Liver (tissue), 9 donors: Measurements from ENCODE around the gene CHN2. TPM values are rescaled to one million over a fixed set of nuclear protein-coding genes. Genes with fewer than 3 reads are reported as not detected.
A peak's percentile ranks its signal among the peaks of the same experiment; 100 is the strongest.

Experiments
- DNase-seq: peaks from one replicate; pipeline ENCODE4 v3.0.0-alpha.2; 2017; ENCODE audit warnings: low spot score
- H3K27ac ChIP-seq, 2 donors: one replicate each; pipeline ENCODE4 v1.7.0; 2013; ENCODE audit warnings: inconsistent platforms in 2 of 2, low read length in 2 of 2, control low read depth in 1 of 2, low read depth in 1 of 2, mild to moderate bottlenecking in 1 of 2
- H3K27me3 ChIP-seq, 4 donors: one replicate each; pipeline versions ENCODE4 v1.6.1 to v1.7.0; 2013; ENCODE audit warnings: low read length in 3 of 4, inconsistent platforms in 1 of 4, mild to moderate bottlenecking in 1 of 4, moderate library complexity in 1 of 4; ENCODE audit not compliant: control insufficient read depth in 4 of 4, insufficient read depth in 4 of 4
- H3K36me3 ChIP-seq, 4 donors: one replicate each; pipeline versions ENCODE4 v1.6.1 to v1.7.0; 2013; ENCODE audit warnings: low read length in 3 of 4, mild to moderate bottlenecking in 3 of 4, low read depth in 1 of 4, moderate library complexity in 1 of 4; ENCODE audit not compliant: control insufficient read depth in 4 of 4, insufficient read depth in 3 of 4
- H3K4me1 ChIP-seq, 4 donors: one replicate each; pipeline versions ENCODE4 v1.6.1 to v1.7.0; 2013; ENCODE audit warnings: low read length in 3 of 4, mild to moderate bottlenecking in 3 of 4, moderate library complexity in 1 of 4; ENCODE audit not compliant: control insufficient read depth in 4 of 4, insufficient read depth in 4 of 4
- H3K4me3 ChIP-seq, 3 donors: one replicate each; pipeline versions ENCODE4 v1.6.1 to v1.7.0; 2013; ENCODE audit warnings: low read length in 3 of 3, control low read depth in 1 of 3, low read depth in 1 of 3, mild to moderate bottlenecking in 1 of 3
- H3K9ac ChIP-seq, 2 donors: one replicate each; pipeline ENCODE4 v1.7.0; 2013; ENCODE audit warnings: low read length in 2 of 2, mild to moderate bottlenecking in 2 of 2, moderate library complexity in 2 of 2, control low read depth in 1 of 2, low read depth in 1 of 2
- H3K9me3 ChIP-seq, 4 donors: one replicate each; pipeline versions ENCODE4 v1.6.1 to v1.7.0; 2013; ENCODE audit warnings: low read length in 3 of 4; ENCODE audit not compliant: control insufficient read depth in 4 of 4
- ATF3 ChIP-seq: IDR thresholded peaks from 2 replicates; pipeline ENCODE4 v1.6.1; 2016; ENCODE audit warnings: antibody characterized with exemption
- CTCF ChIP-seq: fragments of 150-350 bp; IDR thresholded peaks from 2 replicates; pipeline ENCODE4 v1.5.1; 2017; ENCODE audit warnings: improper control_type of control experiment, low read depth, low read length; ENCODE audit not compliant: missing input control
- EGR1 ChIP-seq, 2 donors: IDR thresholded peaks; 2 replicates each; pipeline ENCODE4 v1.6.1; 2016 to 2018; ENCODE audit warnings: antibody characterized with exemption in 2 of 2, low read depth in 2 of 2
- FOXA1 ChIP-seq: IDR thresholded peaks from 2 replicates; pipeline ENCODE4 v1.6.1; 2016; ENCODE audit warnings: antibody characterized with exemption
- FOXA2 ChIP-seq: IDR thresholded peaks from 2 replicates; pipeline ENCODE4 v1.6.1; 2016; ENCODE audit warnings: antibody characterized with exemption
- GABPA ChIP-seq, 2 donors: IDR thresholded peaks in 1 of 2; conservative IDR thresholded peaks in 1 of 2; 2 replicates each; pipeline ENCODE4 v1.6.1; 2016; ENCODE audit warnings: antibody characterized with exemption in 2 of 2, mild to moderate bottlenecking in 1 of 2, moderate library complexity in 1 of 2
- HNF4A ChIP-seq, 2 donors: conservative IDR thresholded peaks; 2 replicates each; pipeline ENCODE4 v1.6.1; 2016; ENCODE audit warnings: antibody characterized with exemption in 2 of 2, mild to moderate bottlenecking in 2 of 2
- HNF4G ChIP-seq: IDR thresholded peaks from 2 replicates; pipeline ENCODE4 v1.6.1; 2016; ENCODE audit warnings: antibody characterized with exemption
- NR2F2 ChIP-seq: IDR thresholded peaks from 2 replicates; pipeline ENCODE4 v1.6.1; 2016; ENCODE audit warnings: antibody characterized with exemption
- RAD21 ChIP-seq, 2 donors: IDR thresholded peaks; 2 replicates each; pipeline ENCODE4 v1.6.1; 2016; ENCODE audit warnings: antibody characterized with exemption in 2 of 2, mild to moderate bottlenecking in 2 of 2
- RXRA ChIP-seq, 2 donors: IDR thresholded peaks; 2 replicates each; pipeline ENCODE4 v1.6.1; 2017 to 2018; ENCODE audit warnings: antibody characterized with exemption in 2 of 2, mild to moderate bottlenecking in 1 of 2
- SP1 ChIP-seq: IDR thresholded peaks from 2 replicates; pipeline ENCODE4 v1.6.1; 2018; ENCODE audit warnings: antibody characterized with exemption, mild to moderate bottlenecking
- TAF1 ChIP-seq: conservative IDR thresholded peaks from 2 replicates; pipeline ENCODE4 v1.6.1; 2016; ENCODE audit warnings: antibody characterized with exemption, mild to moderate bottlenecking
- YY1 ChIP-seq: IDR thresholded peaks from 2 replicates; pipeline ENCODE4 v1.6.1; 2016; ENCODE audit warnings: antibody characterized with exemption, mild to moderate bottlenecking
- ZBTB33 ChIP-seq: IDR thresholded peaks from 2 replicates; pipeline ENCODE4 v1.6.1; 2016; ENCODE audit warnings: antibody characterized with exemption
- WGBS: extraction: QIAGEN DNeasy Blood & Tissue Kit; methylation state at CpG from one replicate; pipeline ENCODE4 v1.1.7; 2013; 5-methylcytosine and 5-hydroxymethylcytosine counted together
- polyA plus RNA-seq, 2 donors: library from polyadenylated mRNA; stranded (reverse) in 1 of 2; unstranded in 1 of 2; fragments of 200-250 nt in 1 of 2; fragments of >200 nt in 1 of 2; fragmentation: Nextera tagmentation in 1 of 2; extraction: Ambion mirVana in 1 of 2; gene quantifications; one replicate each; pipeline versions ENCODE4 v1.2.1 to v1.2.3, GENCODE V29; 2013 to 2015
- total RNA-seq, 2 donors: library from RNA; depleted of rRNA; stranded (reverse); fragments of >200 nt; gene quantifications; one replicate each; pipeline ENCODE4 v1.2.3, GENCODE V29; 2014
- donor health status: healthy.
- donor health status: healthy.
- donor health status: healthy.
- donor health status: healthy.
- donor health status: healthy.

The CHN2 gene
- total and polyA plus RNA-seq, 4 donors, result 8.3 to 25.4 (median 17.8) TPM

- Histone ChIP-seq H3K4me1 (peaks cover 5 to 25% (median 13%) of the 10 kb centered on the region in 4 donors), H3K9ac (no peak overlapping the region), H3K27me3 (no peaks in the 10 kb centered on the region), H3K27ac (peak overlapping the region; percentile 2 to 28), H3K9me3 (no peaks in the 10 kb centered on the region), H3K4me3 (no peak overlapping the region), H3K36me3 (no peaks in the 10 kb centered on the region)
- WGBS, result 69% methylated on average over 8 of the region's 8 CpGs
- peak; percentile 22 to 26 for TF ChIP-seq RXRA (IDR thresholded peaks at IDR 0.05)
- TF ChIP-seq RAD21 (IDR thresholded peaks at IDR 0.05), result no peak
- no peak for TF ChIP-seq HNF4G
- peak; percentile 17 to 30 for TF ChIP-seq HNF4A (conservative IDR thresholded peaks at IDR 0.05)
- no peak for DNase-seq
Measured at GRCh38 chr7:29488203-29488970, 293.8 kb downstream of the CHN2 start.

- H3K9ac ChIP-seq, result no peak overlapping the region
- WGBS, result 51% methylated on average over 2 of the region's 2 CpGs
- H3K36me3 ChIP-seq, result no peaks in the 10 kb centered on the region
- no peaks in the 10 kb centered on the region for H3K27me3 ChIP-seq
- no peak overlapping the region for H3K4me3 ChIP-seq
- peak overlapping the region; percentile 2 to 28 for H3K27ac ChIP-seq
- H3K4me1 ChIP-seq, result peaks cover 5 to 20% (median 12%) of the 10 kb centered on the region in 4 donors
- DNase-seq, result no peak
- no peak for TF ChIP-seq CTCF
- no peak for TF ChIP-seq EGR1 (IDR thresholded peaks at IDR 0.05; ENCODE audit: low read depth in 2 of 2)
- no peak for TF ChIP-seq RAD21 (IDR thresholded peaks at IDR 0.05)
- H3K9me3 ChIP-seq, result no peaks in the 10 kb centered on the region
Measured at GRCh38 chr7:29488977-29489376, 294.4 kb downstream of the CHN2 start.

- TF ChIP-seq FOXA2 (no peak), SP1 (no peak), HNF4G (no peak), NR2F2 (no peak), TAF1 (no peak), ZBTB33 (no peak), GABPA (IDR thresholded peaks at IDR 0.05 in 1 of 2, conservative IDR thresholded peaks at IDR 0.05 in 1 of 2) (no peak), HNF4A (conservative IDR thresholded peaks at IDR 0.05) (no peak), FOXA1 (no peak), CTCF (no peak), RXRA (IDR thresholded peaks at IDR 0.05) (no peak), YY1 (no peak), ATF3 (no peak), EGR1 (IDR thresholded peaks at IDR 0.05; ENCODE audit: low read depth in 2 of 2) (no peak)
- no peaks in the 10 kb centered on the region for H3K36me3 ChIP-seq
- H3K4me3 ChIP-seq, result no peak overlapping the region
- H3K9me3 ChIP-seq, result no peaks in the 10 kb centered on the region
- WGBS, result 94% methylated on average over 4 of the region's 4 CpGs
- no peaks in the 10 kb centered on the region for H3K27me3 ChIP-seq
- peaks cover 5 to 18% (median 10%) of the 10 kb centered on the region in 4 donors for H3K4me1 ChIP-seq
- H3K27ac ChIP-seq, result no peak overlapping the region
- no peak for DNase-seq
- no peak overlapping the region for H3K9ac ChIP-seq
Measured at GRCh38 chr7:29490094-29490607, 295.6 kb downstream of the CHN2 start.
